HCT116 (cell line): Measurements from ENCODE around the gene CTNNA1. TPM values are rescaled to one million over a fixed set of nuclear protein-coding genes. Genes with fewer than 3 reads are reported as not detected.

Source experiments
- ATAC-seq: fragments of 200-7000 bp; cut with Tn5 transposase; 2 replicates; pipeline ENCODE4 v1.9.1; 2020; ENCODE audit warnings: mild to moderate bottlenecking, moderate library complexity
- BruUV-seq: library from RNA; stranded (reverse); fragments of 400-500 nt; replicated peaks from 2 replicates; lab custom pipeline; 2021; lab: Mats Ljungman, UMichigan
- CTCF ChIA-PET: fragments of 300-600 bp; sonication (Branson Sonifier 250); formaldehyde crosslinking; loops from one replicate; lab custom pipeline; 2021; ENCODE audit warnings: antibody characterized with exemption; lab: Charles Lee
- POLR2A ChIA-PET: fragments of 300-600, 350-600 bp; sonication (Branson Sonifier 250); formaldehyde crosslinking; loops from one replicate; lab custom pipeline; 2021; ENCODE audit warnings: antibody characterized with exemption; lab: Charles Lee
- RAD21 ChIA-PET, 2 experiments: fragments of 300-600 bp; sonication (Branson Sonifier 250); formaldehyde crosslinking; loops; one replicate each; lab custom pipeline; 2023; ENCODE audit warnings: low total read pairs in 2 of 2; ENCODE audit not compliant: uncharacterized antibody in 2 of 2, unreplicated experiment in 2 of 2, low non-redundant PET in 1 of 2; lab: Charles Lee
- DNase-seq: peaks from one replicate; pipeline ENCODE4 v3.0.0-alpha.2; 2010; ENCODE audit warnings: low read depth, low spot score
- H2AFZ ChIP-seq: fragments of 200-600 bp; shearing (Covaris generic), sonication (generic); 2 replicates; pipeline ENCODE4 v1.6.1; 2017; ENCODE audit warnings: low read depth, mixed run types, mixed read lengths, antibody characterized with exemption, low read length; ENCODE audit not compliant: poor library complexity, severe bottlenecking
- H3K27ac ChIP-seq: 2 replicates; pipeline ENCODE4 v1.5.1; 2012; ENCODE audit warnings: low read depth, low read length
- H3K27me3 ChIP-seq: fragments of 200-600 bp; sonication (generic); 2 replicates; pipeline ENCODE4 v1.6.1; 2016; ENCODE audit warnings: mixed run types, low read length, mixed read lengths; ENCODE audit not compliant: insufficient read depth
- H3K36me3 ChIP-seq, 2 experiments: fragments of 200-500 bp in 1 of 2; fragments of 200-600 bp in 1 of 2; sonication (Bioruptor generic) in 1 of 2; sonication (generic) in 1 of 2; 2 replicates each; pipeline versions ENCODE4 v1.5.1 to v1.6.1; 2014 to 2016; ENCODE audit warnings: low read length in 2 of 2, inconsistent platforms in 1 of 2, mixed read lengths in 1 of 2, mixed run types in 1 of 2; ENCODE audit not compliant: insufficient read depth in 2 of 2, control insufficient read depth in 1 of 2
- H3K4me1 ChIP-seq, 2 experiments: fragments of 200-600 bp in 1 of 2; sonication (generic) in 1 of 2; 2 replicates each; pipeline versions ENCODE4 v1.5.1 to v1.6.1; 2012 to 2017; ENCODE audit warnings: low read length in 2 of 2, inconsistent platforms in 1 of 2, mild to moderate bottlenecking in 1 of 2, mixed read lengths in 1 of 2, mixed run types in 1 of 2, moderate library complexity in 1 of 2; ENCODE audit not compliant: insufficient read depth in 2 of 2, control insufficient read depth in 1 of 2
- H3K4me2 ChIP-seq: fragments of 200-600 bp; sonication (generic); 2 replicates; pipeline ENCODE4 v1.6.1; 2017; ENCODE audit warnings: mixed run types, low read length, mixed read lengths
- H3K4me3 ChIP-seq, 2 experiments: fragments of 200-600 bp in 1 of 2; sonication (generic) in 1 of 2; replicated peaks in 1 of 2; 2 replicates each; pipeline ENCODE4 v1.5.1; 2011 to 2016; ENCODE audit warnings: low read length in 2 of 2, control low read depth in 1 of 2, low read depth in 1 of 2, mild to moderate bottlenecking in 1 of 2, mixed read lengths in 1 of 2, mixed run types in 1 of 2
- H3K79me2 ChIP-seq: fragments of 200-600 bp; sonication (generic); 2 replicates; pipeline ENCODE4 v1.6.1; 2017; ENCODE audit warnings: mild to moderate bottlenecking, mixed run types, low read length, moderate library complexity, mixed read lengths; ENCODE audit not compliant: insufficient read depth
- H3K9ac ChIP-seq: fragments of 200-600 bp; sonication (generic); 2 replicates; pipeline ENCODE4 v1.6.1; 2016; ENCODE audit warnings: low read length, mixed read lengths
- H3K9me2 ChIP-seq: fragments of 200-600 bp; sonication (generic), shearing (Covaris generic); 2 replicates; pipeline ENCODE4 v1.6.1; 2017; ENCODE audit warnings: mixed run types, mild to moderate bottlenecking, moderate library complexity; ENCODE audit not compliant: insufficient read depth
- H3K9me3 ChIP-seq, 2 experiments: fragments of 200-500 bp in 1 of 2; fragments of 200-600 bp in 1 of 2; sonication (Bioruptor generic) in 1 of 2; sonication (generic) in 1 of 2; 2 replicates each; pipeline ENCODE4 v1.6.1; 2014 to 2017; ENCODE audit warnings: low read length in 2 of 2, mixed read lengths in 2 of 2, inconsistent platforms in 1 of 2, low read depth in 1 of 2, mild to moderate bottlenecking in 1 of 2, mixed run types in 1 of 2, moderate library complexity in 1 of 2; ENCODE audit not compliant: control insufficient read depth in 1 of 2, insufficient read depth in 1 of 2
- H4K20me1 ChIP-seq: fragments of 200-600 bp; sonication (generic), shearing (Covaris generic); 2 replicates; pipeline ENCODE4 v1.6.1; 2017; ENCODE audit warnings: mixed run types, mild to moderate bottlenecking, moderate library complexity; ENCODE audit not compliant: insufficient read depth
- CBX3 ChIP-seq: IDR thresholded peaks from 2 replicates; pipeline ENCODE4 v1.6.1; 2012; ENCODE audit warnings: low read depth
- CEBPB ChIP-seq: IDR thresholded peaks from 2 replicates; pipeline ENCODE4 v1.6.1; 2012; ENCODE audit warnings: low read depth
- CTCF ChIP-seq, 3 experiments: fragments of 200-600 bp in 1 of 3; sonication (generic) in 1 of 3; IDR thresholded peaks in 2 of 3; conservative IDR thresholded peaks in 1 of 3; 2 replicates each; pipeline ENCODE4 v1.5.1; 2012 to 2017; ENCODE audit warnings: low read depth in 2 of 3, low read length in 2 of 3, antibody characterized with exemption in 1 of 3, borderline replicate concordance in 1 of 3, control low read depth in 1 of 3, mild to moderate bottlenecking in 1 of 3, mixed read lengths in 1 of 3, mixed run types in 1 of 3, moderate library complexity in 1 of 3; ENCODE audit not compliant: insufficient read depth in 1 of 3
- EGR1 ChIP-seq: IDR thresholded peaks from 2 replicates; pipeline ENCODE4 v1.6.1; 2012; ENCODE audit warnings: low read depth
- ELF1 ChIP-seq: IDR thresholded peaks from 2 replicates; pipeline ENCODE4 v1.6.1; 2012; ENCODE audit warnings: low read depth, borderline replicate concordance
- EZH2phosphoT487 ChIP-seq: fragments of 200-600 bp; IDR thresholded peaks from 2 replicates; pipeline ENCODE4 v1.6.1; 2018; ENCODE audit warnings: antibody characterized with exemption, borderline replicate concordance
- FOSL1 ChIP-seq: IDR thresholded peaks from 2 replicates; pipeline ENCODE4 v1.6.1; 2012; ENCODE audit warnings: low read depth
- JUND ChIP-seq: IDR thresholded peaks from 2 replicates; pipeline ENCODE4 v1.6.1; 2012
- POLR2A ChIP-seq: IDR thresholded peaks from 2 replicates; pipeline ENCODE4 v1.7.0; 2011; ENCODE audit warnings: borderline replicate concordance; ENCODE audit not compliant: insufficient read depth, insufficient read length; ENCODE audit errors: extremely low read depth
- POLR2AphosphoS5 ChIP-seq: IDR thresholded peaks from 2 replicates; pipeline ENCODE4 v1.6.1; 2011; ENCODE audit warnings: mild to moderate bottlenecking, low read depth, low read length, moderate library complexity
- RAD21 ChIP-seq: IDR thresholded peaks from 2 replicates; pipeline ENCODE4 v1.6.1; 2012; ENCODE audit warnings: low read depth, mild to moderate bottlenecking
- SP1 ChIP-seq: IDR thresholded peaks from 2 replicates; pipeline ENCODE4 v1.6.1; 2012; ENCODE audit warnings: low read depth
- TCF7L2 ChIP-seq: IDR thresholded peaks from 2 replicates; pipeline ENCODE4 v1.7.0; 2011; ENCODE audit warnings: borderline replicate concordance, inconsistent platforms; ENCODE audit not compliant: insufficient read depth, insufficient read length; ENCODE audit errors: extremely low read depth
- YY1 ChIP-seq: IDR thresholded peaks from 2 replicates; pipeline ENCODE4 v1.6.1; 2011; ENCODE audit warnings: low read length, low read depth, moderate library complexity, mild to moderate bottlenecking; ENCODE audit not compliant: insufficient replicate concordance; ENCODE audit errors: extremely low read depth
- ZFX ChIP-seq: fragments of 450-650 bp; IDR thresholded peaks from 2 replicates; pipeline ENCODE4 v1.6.1; 2017
- ZNF274 ChIP-seq: fragments of 200-500 bp; sonication (Bioruptor generic); IDR thresholded peaks from 2 replicates; pipeline ENCODE4 v1.6.1; 2014; ENCODE audit warnings: mild to moderate bottlenecking, low read depth, low read length, inconsistent platforms
- intact Hi-C: fragments of 100-400 bp; cut with micrococcal nuclease; formaldehyde crosslinking; loops from 2 replicates; pipeline ENCODE4 v1.10.0; 2022
- total RNA-seq: library from RNA; stranded (reverse); gene quantifications from one replicate; pipeline ENCODE4 v1.2.1, GENCODE V29; 2021; ENCODE audit not compliant: unreplicated experiment
- TF ChIP-seq, protein P1 (sequence below): IDR thresholded peaks from 2 replicates; pipeline ENCODE4 v1.6.1; 2011; ENCODE audit warnings: mild to moderate bottlenecking, low read length, moderate library complexity; ENCODE audit not compliant: insufficient replicate concordance; ENCODE audit errors: extremely low read depth

Gene CTNNA1
- total RNA-seq, 1 experiment from 2014 or later = 313 TPM

DNA sequence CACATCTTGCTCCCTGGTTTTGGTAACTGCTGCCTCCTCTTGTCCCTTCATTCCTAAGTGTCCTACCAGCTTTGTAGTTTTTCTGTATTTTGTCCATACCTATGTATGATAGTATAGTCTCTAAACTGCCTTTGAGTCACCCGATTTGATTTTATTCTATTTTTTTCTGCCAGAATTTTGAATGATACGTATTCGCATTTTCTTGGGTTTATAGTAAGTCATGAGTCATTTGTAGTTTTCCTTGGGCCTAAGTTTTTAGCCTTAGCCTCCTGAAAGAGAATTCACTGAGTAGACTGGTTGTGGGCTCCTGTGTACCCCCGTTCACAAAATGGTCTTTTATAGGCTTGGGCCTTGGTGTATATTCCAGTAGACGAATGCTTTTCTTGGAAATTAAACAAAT is 62.3 kb downstream of the CTNNA1 start (continued):
- TF ChIP-seq EGR1 (no peak), ELF1 (no peak)

GRCh38 chr5:138817241-138817640 is 64.0 kb downstream of the CTNNA1 start:
- RAD21 ChIA-PET = no interaction called here
- no peaks in the 10 kb centered on the region for H3K9me3 ChIP-seq
- H3K36me3 ChIP-seq = peaks cover 8 to 9% of the 10 kb centered on the region in 2 experiments; a peak in 1 of 4 replicates
- H3K9ac ChIP-seq = no peak overlapping the region
- no peaks in the 10 kb centered on the region for H3K27me3 ChIP-seq
- DNase-seq = no peak
- no peak overlapping the region for H3K27ac ChIP-seq
- no peak for ATAC-seq
- no TSS peak for BruUV-seq
- no peaks in the 10 kb centered on the region for H3K4me1 ChIP-seq
- no peak overlapping the region for H3K4me2 ChIP-seq
- no peaks in the 10 kb centered on the region for H4K20me1 ChIP-seq
- TF ChIP-seq, protein P1, sequence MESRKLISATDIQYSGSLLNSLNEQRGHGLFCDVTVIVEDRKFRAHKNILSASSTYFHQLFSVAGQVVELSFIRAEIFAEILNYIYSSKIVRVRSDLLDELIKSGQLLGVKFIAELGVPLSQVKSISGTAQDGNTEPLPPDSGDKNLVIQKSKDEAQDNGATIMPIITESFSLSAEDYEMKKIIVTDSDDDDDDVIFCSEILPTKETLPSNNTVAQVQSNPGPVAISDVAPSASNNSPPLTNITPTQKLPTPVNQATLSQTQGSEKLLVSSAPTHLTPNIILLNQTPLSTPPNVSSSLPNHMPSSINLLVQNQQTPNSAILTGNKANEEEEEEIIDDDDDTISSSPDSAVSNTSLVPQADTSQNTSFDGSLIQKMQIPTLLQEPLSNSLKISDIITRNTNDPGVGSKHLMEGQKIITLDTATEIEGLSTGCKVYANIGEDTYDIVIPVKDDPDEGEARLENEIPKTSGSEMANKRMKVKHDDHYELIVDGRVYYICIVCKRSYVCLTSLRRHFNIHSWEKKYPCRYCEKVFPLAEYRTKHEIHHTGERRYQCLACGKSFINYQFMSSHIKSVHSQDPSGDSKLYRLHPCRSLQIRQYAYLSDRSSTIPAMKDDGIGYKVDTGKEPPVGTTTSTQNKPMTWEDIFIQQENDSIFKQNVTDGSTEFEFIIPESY = no peak
- no peak for TF ChIP-seq YY1
- no peak for TF ChIP-seq POLR2A
- TF ChIP-seq EZH2phosphoT487 = no peak
- no peak for TF ChIP-seq TCF7L2
- no peak for TF ChIP-seq CEBPB
- TF ChIP-seq RAD21 = no peak
- TF ChIP-seq ZNF274 = no peak
- TF ChIP-seq SP1 = no peak
- no peak for TF ChIP-seq CBX3
- TF ChIP-seq POLR2AphosphoS5 = no peak
- no peak for TF ChIP-seq CTCF (IDR thresholded peaks at IDR 0.05 in 2 of 3, conservative IDR thresholded peaks at IDR 0.05 in 1 of 3; ENCODE audit: borderline replicate concordance in 1 of 3, insufficient read depth in 1 of 3, low read depth in 2 of 3, low read length in 2 of 3)
- no peak for TF ChIP-seq FOSL1
- no peak for TF ChIP-seq EGR1
- TF ChIP-seq JUND = no peak
- TF ChIP-seq ZFX = no peak
- POLR2A ChIA-PET = interaction anchor here (1.0 kb wide), 1 partner anchor 8 kb away, joined by 4 read pairs; no protein-coding TSS in a partner anchor
- peaks cover 83% of the 10 kb centered on the region for H3K79me2 ChIP-seq
- no peak overlapping the region for H2AFZ ChIP-seq
- intact Hi-C loops = no loop called here
- no peak overlapping the region for H3K4me3 ChIP-seq
- no peaks in the 10 kb centered on the region for H3K9me2 ChIP-seq
- CTCF ChIA-PET = interaction anchor here (0.7 kb wide), 1 partner anchor 314 kb away, joined by 3 read pairs; no protein-coding TSS in a partner anchor
